Endodermal cell (in vitro differentiated cells): ENCODE data around the gene CDC25B. TPM values are rescaled to one million over a fixed set of nuclear protein-coding genes. Genes with fewer than 3 reads are reported as not detected.

Experiments
- DNase-seq: peaks from one replicate; pipeline ENCODE4 v3.0.0-alpha.2; 2017
- H3K27ac ChIP-seq: 2 replicates; pipeline ENCODE4 v1.5.1; 2013; ENCODE audit warnings: mild to moderate bottlenecking, low read depth, low read length, moderate library complexity
- H3K27me3 ChIP-seq: 2 replicates; pipeline ENCODE4 v1.6.1; 2013; ENCODE audit warnings: mild to moderate bottlenecking, low read length, moderate library complexity; ENCODE audit not compliant: insufficient read depth, control insufficient read depth, poor library complexity, severe bottlenecking
- H3K36me3 ChIP-seq: 2 replicates; pipeline ENCODE4 v1.7.0; 2013; ENCODE audit warnings: mild to moderate bottlenecking, low read length, moderate library complexity; ENCODE audit not compliant: control insufficient read depth, insufficient read depth
- H3K4me1 ChIP-seq: one replicate; pipeline ENCODE4 v1.7.0; 2013; ENCODE audit warnings: low read length; ENCODE audit not compliant: control insufficient read depth, insufficient read depth
- H3K4me3 ChIP-seq: 2 replicates; pipeline ENCODE4 v1.5.1; 2013; ENCODE audit warnings: mild to moderate bottlenecking, low read length, moderate library complexity
- H3K9ac ChIP-seq: 2 replicates; pipeline ENCODE4 v1.6.1; 2013; ENCODE audit warnings: mild to moderate bottlenecking, low read length, moderate library complexity; ENCODE audit not compliant: poor library complexity, severe bottlenecking; ENCODE audit errors: extremely low read depth
- H3K9me3 ChIP-seq: 2 replicates; pipeline ENCODE4 v1.6.1; 2013; ENCODE audit warnings: mild to moderate bottlenecking, low read length, moderate library complexity; ENCODE audit not compliant: control insufficient read depth
- H3K27ac Mint-ChIP-seq: 2 replicates; pipeline ENCODE4 v1.8.0; 2020; ENCODE audit warnings: mixed read lengths
- H3K27me3 Mint-ChIP-seq: 2 replicates; pipeline ENCODE4 v1.8.0; 2021; ENCODE audit warnings: mild to moderate bottlenecking, mixed read lengths; ENCODE audit not compliant: insufficient read depth
- H3K36me3 Mint-ChIP-seq: 2 replicates; pipeline ENCODE4 v1.8.0; 2020; ENCODE audit warnings: low read depth, mixed read lengths
- H3K4me1 Mint-ChIP-seq: 2 replicates; pipeline ENCODE4 v1.8.0; 2020; ENCODE audit warnings: mixed read lengths
- H3K4me3 Mint-ChIP-seq: 2 replicates; pipeline ENCODE4 v1.8.0; 2020; ENCODE audit warnings: mild to moderate bottlenecking, moderate library complexity, mixed read lengths
- H3K9me3 Mint-ChIP-seq: 2 replicates; pipeline ENCODE4 v1.8.0; 2020; ENCODE audit warnings: mild to moderate bottlenecking, mixed read lengths
- CTCF ChIP-seq: fragments of 200-600 bp; sonication (generic); conservative IDR thresholded peaks from 2 replicates; pipeline ENCODE4 v1.5.0; 2021; ENCODE audit warnings: antibody characterized with exemption, mild to moderate bottlenecking
- WGBS, 2 experiments: methylation state at CpG; one replicate each; pipeline versions ENCODE4 v1.1.5 to v1.1.7; 2013; ENCODE audit warnings: missing lambda C conversion rate in 2 of 2, mixed read lengths in 1 of 2; ENCODE audit not compliant: insufficient coverage in 1 of 2, insufficient read length in 1 of 2; 5-methylcytosine and 5-hydroxymethylcytosine counted together
- total RNA-seq, 2 donors: library from RNA; stranded (reverse); fragmentation: NEBNext Ultra II Directional in 1 of 2; extraction: Animal tissue kit (Norgen Biotek cat#: 25700) in 1 of 2; gene quantifications; 2 replicates in 1 of 2; 3 replicates in 1 of 2; pipeline ENCODE4 v1.2.1, GENCODE V29; 2021

Gene CDC25B
- total RNA-seq, 2 donors from 2014 or later = 25.7 to 33.6 TPM

- Histone ChIP-seq H3K27me3 (no peaks in the 10 kb centered on the region), H3K4me1 (no peaks in the 10 kb centered on the region), H3K36me3 (no peaks in the 10 kb centered on the region), H3K9ac (no peak overlapping the region), H3K4me3 (no peak overlapping the region), H3K9me3 (no peaks in the 10 kb centered on the region), H3K27ac (no peak overlapping the region)
- no peak for DNase-seq
- WGBS, 2 experiments = 86% methylated on average over 8 of the region's 8 CpGs
- Mint-ChIP-seq H3K27me3 (peaks cover 8% of the 10 kb centered on the region), H3K4me3 (no peak overlapping the region), H3K4me1 (peaks cover under 1% of the 10 kb centered on the region), H3K27ac (no peak overlapping the region), H3K9me3 (peaks cover under 1% of the 10 kb centered on the region), H3K36me3 (no peaks in the 10 kb centered on the region)
- no peak for TF ChIP-seq CTCF
Observed at GRCh38 chr20:3812975-3813847, 17.1 kb downstream of the CDC25B start.

- Histone ChIP-seq H3K4me1 (no peaks in the 10 kb centered on the region), H3K27me3 (no peaks in the 10 kb centered on the region), H3K36me3 (no peaks in the 10 kb centered on the region), H3K9me3 (no peaks in the 10 kb centered on the region), H3K9ac (no peak overlapping the region), H3K27ac (no peak overlapping the region), H3K4me3 (no peak overlapping the region)
- no peak overlapping the region for H3K27ac Mint-ChIP-seq
- no peaks in the 10 kb centered on the region for H3K36me3 Mint-ChIP-seq
- no peaks in the 10 kb centered on the region for H3K9me3 Mint-ChIP-seq
- no peak for TF ChIP-seq CTCF
- H3K4me3 Mint-ChIP-seq = no peak overlapping the region
- WGBS, 2 experiments = 92% methylated on average over 4 to 11 of the region's 12 CpGs
- no peaks in the 10 kb centered on the region for H3K4me1 Mint-ChIP-seq
- DNase-seq = no peak
- H3K27me3 Mint-ChIP-seq = peaks cover 8% of the 10 kb centered on the region
Observed at GRCh38 chr20:3813848-3814581, 17.9 kb downstream of the CDC25B start.

GRCh38 chr20:3814928-3815495 is 18.9 kb downstream of the CDC25B start:
- H3K27ac Mint-ChIP-seq = no peak overlapping the region
- no peaks in the 10 kb centered on the region for H3K9me3 Mint-ChIP-seq
- Histone ChIP-seq H3K4me3 (no peak overlapping the region), H3K36me3 (no peaks in the 10 kb centered on the region), H3K9ac (no peak overlapping the region), H3K4me1 (peaks cover 4% of the 10 kb centered on the region), H3K9me3 (no peaks in the 10 kb centered on the region), H3K27me3 (no peaks in the 10 kb centered on the region), H3K27ac (no peak overlapping the region)
- no peaks in the 10 kb centered on the region for H3K36me3 Mint-ChIP-seq
- no peak for TF ChIP-seq CTCF
- no peak overlapping the region for H3K4me3 Mint-ChIP-seq
- H3K4me1 Mint-ChIP-seq = no peaks in the 10 kb centered on the region
- DNase-seq = no peak
- peaks cover 8% of the 10 kb centered on the region for H3K27me3 Mint-ChIP-seq
- WGBS, 2 experiments = 90 to 92% methylated on average over 6 to 7 of the region's 7 CpGs
